ENCODE data around the gene CGB2.
"Not testable (repeated sequence)": the region's sequence is repeated elsewhere in the genome, so short reads cannot be mapped to it uniquely, and the experiment has no call there.

The CGB2 gene

GRCh38 chr19:49038557-49039276 is 7.0 kb downstream of the CGB2 start:
- not testable (repeated sequence) for DNase-seq

DNA sequence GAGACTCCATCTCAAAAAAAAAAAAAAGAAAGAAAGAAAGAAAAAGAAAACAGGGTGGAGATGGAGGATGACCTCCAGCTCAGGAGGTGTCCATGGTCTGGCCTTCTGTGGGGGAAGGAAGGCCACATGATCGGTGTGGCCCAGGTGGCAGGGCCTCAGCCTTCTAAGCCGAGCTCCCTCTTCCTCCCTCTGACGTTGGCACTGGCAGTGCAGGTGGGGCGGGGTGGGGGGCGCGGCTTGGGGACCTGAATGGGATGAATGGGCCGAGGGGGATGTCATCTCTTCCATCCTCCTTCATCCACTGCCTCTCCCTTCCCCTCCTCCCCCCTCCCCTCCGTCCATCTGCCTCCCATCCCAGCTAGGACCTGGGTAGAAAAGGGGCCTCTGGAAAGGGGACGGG is 8.0 kb downstream of the CGB2 start:
- not testable (repeated sequence) for DNase-seq

GRCh38 chr19:49042177-49042576 is 10.5 kb downstream of the CGB2 start:
- DNase-seq = no peak

DNA sequence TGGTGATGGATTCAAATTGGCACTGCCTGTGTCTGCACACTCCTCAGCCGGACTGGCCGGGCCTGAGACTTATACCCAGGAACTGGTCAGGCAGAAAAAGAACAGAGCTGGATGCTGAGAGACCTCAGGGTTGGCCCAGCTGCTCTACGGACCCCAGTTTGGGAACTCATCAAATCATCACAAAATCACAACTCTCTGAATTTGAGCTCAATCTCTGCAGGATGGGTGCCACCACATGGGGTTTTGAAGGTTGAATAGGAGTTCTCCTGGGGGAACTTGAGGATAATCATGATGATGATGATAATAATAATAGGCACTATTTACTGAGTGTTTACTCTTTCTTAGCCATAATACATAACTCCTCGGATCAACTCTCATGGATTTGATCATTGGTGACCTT is 11.0 kb downstream of the CGB2 start:
- not testable (repeated sequence) for DNase-seq

DNA sequence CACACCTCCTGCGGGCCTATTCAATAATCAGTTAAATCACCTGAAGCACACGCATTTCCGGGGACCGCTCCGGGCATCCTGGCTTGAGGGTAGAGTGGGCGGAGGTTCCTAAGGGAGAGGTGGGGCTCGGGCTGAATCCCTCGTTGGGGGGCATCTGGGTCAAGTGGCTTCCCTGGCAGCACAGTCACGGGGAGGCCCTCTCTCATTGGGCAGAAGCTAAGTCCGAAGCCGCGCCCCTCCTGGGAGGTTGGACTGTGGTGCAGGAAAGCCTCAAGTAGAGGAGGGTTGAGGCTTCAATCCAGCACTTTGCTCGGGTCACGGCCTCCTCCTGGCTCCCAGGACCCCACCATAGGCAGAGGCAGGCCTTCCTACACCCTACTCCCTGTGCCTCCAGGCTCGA is 11.9 kb downstream of the CGB2 start, which contains the start of gene CGB5:
CGB5 (plus strand) TSS at position 301 of the 400 bp plus-strand sequence. CDS start 362 bp downstream, outside the sequence.
- not testable (repeated sequence) for DNase-seq

GRCh38 chr19:49049011-49049410 is 17.3 kb downstream of the CGB2 start, which contains the start of gene CGB8:
TSS of gene CGB8 (minus strand) at chr19:49049111. CDS start at chr19:49048739, 372 bp downstream.
- not testable (repeated sequence) for DNase-seq

DNA sequence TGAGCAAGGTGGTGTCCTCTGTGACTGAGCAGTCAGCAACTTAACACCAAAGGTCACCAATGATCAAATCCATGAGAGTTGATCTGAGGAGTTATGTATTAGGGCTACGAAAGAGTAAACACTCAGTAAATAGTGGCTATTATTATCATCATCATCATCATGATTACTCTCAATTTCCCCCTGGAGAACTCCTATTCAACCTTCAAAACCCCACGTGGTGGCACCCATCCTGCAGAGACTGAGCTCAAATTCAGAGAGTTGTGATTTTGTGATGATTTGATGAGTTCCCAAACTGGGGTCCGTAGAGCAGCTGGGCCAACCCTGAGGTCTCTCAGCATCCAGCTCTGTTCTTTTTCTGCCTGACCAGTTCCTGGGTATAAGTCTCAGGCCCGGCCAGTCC is 18.1 kb downstream of the CGB2 start:
- DNase-seq = not testable (repeated sequence)

DNA sequence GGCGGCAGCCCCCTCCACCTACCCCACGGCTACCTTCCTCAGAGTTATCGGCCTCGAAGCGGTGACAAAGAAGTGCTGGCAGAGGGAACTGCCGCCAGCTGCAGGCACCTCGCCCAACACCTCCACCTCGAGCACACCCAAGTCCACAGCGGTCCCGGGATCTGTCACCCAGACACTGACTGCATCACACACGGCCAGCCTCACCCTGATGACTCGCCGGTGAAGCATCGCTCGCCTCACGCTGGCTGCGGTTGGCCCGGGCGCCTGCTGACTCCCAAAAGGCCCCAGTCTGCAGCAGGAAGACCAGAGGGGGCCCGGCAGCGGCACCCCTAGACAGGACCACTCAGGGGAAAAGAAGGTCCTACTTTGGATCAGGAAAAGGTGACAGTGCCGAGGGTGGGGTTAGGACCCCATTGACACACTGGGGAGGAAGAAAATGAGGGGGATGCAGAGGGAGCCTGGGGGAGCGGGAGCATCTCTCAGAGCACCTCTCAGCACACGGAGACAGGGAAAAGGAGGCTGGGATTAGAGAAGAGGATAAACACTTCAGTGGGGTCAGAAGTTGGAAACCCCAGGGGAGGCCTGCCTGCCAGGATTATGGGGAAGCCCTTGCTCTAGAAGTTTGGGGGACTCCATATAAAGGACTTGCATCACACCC is 18.8 kb downstream of the CGB2 start:
- DNase-seq = not testable (repeated sequence)

GRCh38 chr19:49056101-49056901 is 24.6 kb downstream of the CGB2 start:
- DNase-seq = peak; percentile 55

GRCh38 chr19:49056902-49057596 is 25.4 kb downstream of the CGB2 start:
- DNase-seq = not testable (repeated sequence)

- no peak for DNase-seq
These were observed 26.0 kb downstream of the CGB2 start, which contains the start of gene CGB7 for GRCh38 chr19:49057636-49058234. TSS of gene CGB7 (minus strand) at chr19:49057749. CDS start at chr19:49055375, 2,374 bp downstream.

GRCh38 chr19:49058562-49058961 is 26.9 kb downstream of the CGB2 start:
- no peak for DNase-seq

DNA sequence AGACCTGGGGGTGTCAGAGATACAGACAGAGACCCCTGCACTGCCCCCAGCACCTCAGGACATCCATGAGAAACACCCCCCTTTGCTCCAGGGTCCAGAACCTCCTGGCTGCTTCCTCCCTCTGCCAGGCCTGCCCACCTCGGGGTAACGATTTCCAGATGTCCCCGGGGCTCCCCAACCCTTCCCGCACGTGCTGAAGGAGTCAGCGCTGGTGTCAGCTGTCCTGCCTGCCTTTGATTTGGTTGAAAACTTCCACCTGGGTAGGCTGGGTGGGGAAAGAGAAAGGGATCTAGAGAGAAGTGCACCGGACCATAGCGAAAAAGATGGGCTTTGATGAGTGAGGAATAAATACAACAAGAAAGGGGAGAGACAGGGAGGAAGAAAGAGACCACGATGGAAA is 27.4 kb downstream of the CGB2 start:
- DNase-seq = no peak

- DNase-seq = no peak
These were observed 29.3 kb downstream of the CGB2 start for GRCh38 chr19:49061000-49061399.

- DNase-seq = no peak
These were observed 29.8 kb downstream of the CGB2 start for GRCh38 chr19:49061445-49061844.

GRCh38 chr19:49064029-49064629 is 32.4 kb downstream of the CGB2 start:
- DNase-seq = no peak

GRCh38 chr19:49064768-49065611 is 33.3 kb downstream of the CGB2 start, which contains the start of gene NTF4:
TSS of gene NTF4 (minus strand) at chr19:49064818. CDS start at chr19:49061997, 2,821 bp downstream.
- DNase-seq = no peak

- no peak for DNase-seq
These were observed 34.3 kb downstream of the CGB2 start for GRCh38 chr19:49065905-49066512.

- no peak for DNase-seq
These were observed 35.9 kb downstream of the CGB2 start for GRCh38 chr19:49067554-49067953.

DNA sequence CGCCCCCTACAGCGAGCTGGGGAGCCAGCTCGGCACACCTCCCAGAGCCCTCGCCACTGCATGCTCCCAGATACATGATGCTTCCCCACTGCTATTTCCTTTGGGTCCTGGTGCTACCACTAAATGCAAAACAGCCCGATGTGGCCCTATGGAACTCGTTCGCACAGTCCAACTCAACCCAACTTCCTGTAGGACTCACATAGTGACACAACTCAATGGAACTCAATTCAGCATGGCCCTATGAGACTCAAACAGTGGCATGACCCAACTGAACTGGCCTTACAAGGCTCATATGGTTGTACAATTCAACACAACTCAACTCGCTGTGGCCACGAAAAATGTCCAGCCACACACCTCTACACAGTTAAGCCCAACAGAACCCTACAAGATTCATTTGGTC is 37.3 kb downstream of the CGB2 start:
- no peak for DNase-seq

Measured in SHP77 treated with DMSO at 0.1 percent for 48 hours (cell line).